ENCODE results near the gene ERC2. TPM values are rescaled to one million over a fixed set of nuclear protein-coding genes. Genes with fewer than 3 reads are reported as not detected.

Gene ERC2
- total RNA-seq, 1 donor, result 0.43 TPM

DNA sequence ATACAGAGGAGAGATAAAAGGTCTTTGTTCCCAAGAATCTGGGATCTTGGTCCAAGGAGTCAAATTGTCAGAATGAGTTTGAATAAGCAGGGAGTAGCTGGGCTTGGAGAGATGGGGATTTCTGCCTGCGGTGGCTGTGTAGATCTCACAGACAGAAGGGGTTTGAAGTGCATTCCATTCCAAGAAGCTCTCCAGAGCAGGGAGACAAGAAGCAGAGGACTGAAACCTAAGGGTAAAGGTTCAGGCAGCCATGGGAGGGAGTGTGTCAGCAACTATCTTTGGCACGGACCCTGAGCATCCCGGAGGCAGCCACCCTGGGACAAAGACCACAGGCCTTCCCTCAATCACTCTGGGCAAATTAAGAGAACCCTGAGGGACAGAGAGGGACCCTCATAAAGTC is 558.9 kb downstream of the ERC2 start:
- TF ChIP-seq, protein P1, sequence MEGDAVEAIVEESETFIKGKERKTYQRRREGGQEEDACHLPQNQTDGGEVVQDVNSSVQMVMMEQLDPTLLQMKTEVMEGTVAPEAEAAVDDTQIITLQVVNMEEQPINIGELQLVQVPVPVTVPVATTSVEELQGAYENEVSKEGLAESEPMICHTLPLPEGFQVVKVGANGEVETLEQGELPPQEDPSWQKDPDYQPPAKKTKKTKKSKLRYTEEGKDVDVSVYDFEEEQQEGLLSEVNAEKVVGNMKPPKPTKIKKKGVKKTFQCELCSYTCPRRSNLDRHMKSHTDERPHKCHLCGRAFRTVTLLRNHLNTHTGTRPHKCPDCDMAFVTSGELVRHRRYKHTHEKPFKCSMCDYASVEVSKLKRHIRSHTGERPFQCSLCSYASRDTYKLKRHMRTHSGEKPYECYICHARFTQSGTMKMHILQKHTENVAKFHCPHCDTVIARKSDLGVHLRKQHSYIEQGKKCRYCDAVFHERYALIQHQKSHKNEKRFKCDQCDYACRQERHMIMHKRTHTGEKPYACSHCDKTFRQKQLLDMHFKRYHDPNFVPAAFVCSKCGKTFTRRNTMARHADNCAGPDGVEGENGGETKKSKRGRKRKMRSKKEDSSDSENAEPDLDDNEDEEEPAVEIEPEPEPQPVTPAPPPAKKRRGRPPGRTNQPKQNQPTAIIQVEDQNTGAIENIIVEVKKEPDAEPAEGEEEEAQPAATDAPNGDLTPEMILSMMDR (IDR thresholded peaks at IDR 0.05; ENCODE audit: insufficient read depth, low read depth, low read length), result no peak
- H3K4me3 ChIP-seq (ENCODE audit: low read depth, low read length), result no peak overlapping the region
- DNase-seq (ENCODE audit: low read depth), result no peak

GRCh38 chr3:55907616-55908015 is 560.7 kb downstream of the ERC2 start:
- TF ChIP-seq, protein P1 (IDR thresholded peaks at IDR 0.05; ENCODE audit: insufficient read depth, low read depth, low read length), result no peak
- H3K4me3 ChIP-seq (ENCODE audit: low read depth, low read length), result no peak overlapping the region
- DNase-seq (ENCODE audit: low read depth), result no peak

GRCh38 chr3:55906896-55907295 is 561.4 kb downstream of the ERC2 start:
- DNase-seq (ENCODE audit: low read depth), result no peak

GRCh38 chr3:55904716-55905115 is 563.6 kb downstream of the ERC2 start:
- no peak overlapping the region for H3K4me3 ChIP-seq (ENCODE audit: low read depth, low read length)
- TF ChIP-seq, protein P1 (IDR thresholded peaks at IDR 0.05; ENCODE audit: insufficient read depth, low read depth, low read length), result no peak
- DNase-seq (ENCODE audit: low read depth), result peak; percentile 22

More at GRCh38 chr3:55906896-55907295, 561.4 kb downstream of the ERC2 start:
- H3K4me3 ChIP-seq (ENCODE audit: low read depth, low read length), result no peak overlapping the region
- TF ChIP-seq, protein P1 (IDR thresholded peaks at IDR 0.05; ENCODE audit: insufficient read depth, low read depth, low read length), result no peak

DNA sequence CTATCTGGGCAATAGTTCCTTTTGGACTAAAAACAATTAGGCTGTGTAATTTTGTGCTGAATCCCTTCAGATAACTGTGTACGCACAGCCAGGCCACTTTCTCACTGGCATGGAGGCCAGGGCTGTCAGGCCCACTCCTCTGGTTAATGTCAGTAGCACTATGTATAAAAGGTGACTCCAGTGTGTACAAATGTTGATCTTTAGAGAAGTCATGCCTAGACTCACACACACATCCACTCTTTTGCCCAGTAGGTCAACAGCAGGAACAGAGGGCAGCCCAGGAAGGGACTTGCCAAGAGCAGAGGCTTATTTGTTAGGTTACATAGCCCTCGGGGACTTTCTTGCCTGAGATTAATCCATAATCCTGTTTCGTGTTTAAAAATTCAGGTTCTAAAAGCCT is 564.6 kb downstream of the ERC2 start:
- no peak overlapping the region for H3K4me3 ChIP-seq (ENCODE audit: low read depth, low read length)
- DNase-seq (ENCODE audit: low read depth), result no peak
- TF ChIP-seq, protein P1 (IDR thresholded peaks at IDR 0.05; ENCODE audit: insufficient read depth, low read depth, low read length), result no peak

GRCh38 chr3:55902221-55902900 is 565.9 kb downstream of the ERC2 start:
- no peak for DNase-seq (ENCODE audit: low read depth)
- TF ChIP-seq, protein P1 (IDR thresholded peaks at IDR 0.05; ENCODE audit: insufficient read depth, low read depth, low read length), result no peak
- H3K4me3 ChIP-seq (ENCODE audit: low read depth, low read length), result no peak overlapping the region

- DNase-seq (ENCODE audit: low read depth), result no peak
Measured at GRCh38 chr3:55899887-55900286, 568.4 kb downstream of the ERC2 start.

More at GRCh38 chr3:55899887-55900286, 568.4 kb downstream of the ERC2 start:
- TF ChIP-seq, protein P1 (IDR thresholded peaks at IDR 0.05; ENCODE audit: insufficient read depth, low read depth, low read length), result peak; percentile 23
- H3K4me3 ChIP-seq (ENCODE audit: low read depth, low read length), result no peak overlapping the region

Data from fibroblast of villous mesenchyme (primary cell).